ENCODE measurements around the gene RIMS3.

Gene RIMS3

GRCh38 chr1:40637470-40638007 is 27.9 kb downstream of the RIMS3 start:
- Histone ChIP-seq H3K27me3 (ENCODE audit: insufficient read depth, poor library complexity, severe bottlenecking) (no peaks in the 10 kb centered on the region), H3K4me1 (ENCODE audit: insufficient read depth, poor library complexity, severe bottlenecking) (peaks cover 8% of the 10 kb centered on the region), H3K4me3 (ENCODE audit: severe bottlenecking) (no peak overlapping the region), H3K36me3 (ENCODE audit: low read depth) (no peaks in the 10 kb centered on the region), H3K27ac (ENCODE audit: poor library complexity, severe bottlenecking) (no peak overlapping the region), H3K9me3 (ENCODE audit: severe bottlenecking) (no peaks in the 10 kb centered on the region)
- ATAC-seq (ENCODE audit: low read depth) (no peak), DNase-seq (ENCODE audit: low spot score) (no peak)
- TF ChIP-seq CTCF (IDR thresholded peaks at IDR 0.05; ENCODE audit: poor library complexity, severe bottlenecking) = no peak

GRCh38 chr1:40636777-40637176 is 28.7 kb downstream of the RIMS3 start:
- no peak for TF ChIP-seq CTCF (IDR thresholded peaks at IDR 0.05; ENCODE audit: poor library complexity, severe bottlenecking)
- no peak overlapping the region for H3K27ac ChIP-seq (ENCODE audit: poor library complexity, severe bottlenecking)
- ATAC-seq (ENCODE audit: low read depth) (no peak), DNase-seq (ENCODE audit: low spot score) (peak; percentile 23)
- H3K36me3 ChIP-seq (ENCODE audit: low read depth) = no peaks in the 10 kb centered on the region
- H3K9me3 ChIP-seq (ENCODE audit: severe bottlenecking) = no peaks in the 10 kb centered on the region
- H3K4me3 ChIP-seq (ENCODE audit: severe bottlenecking) = no peak overlapping the region
- H3K4me1 ChIP-seq (ENCODE audit: insufficient read depth, poor library complexity, severe bottlenecking) = peaks cover 8% of the 10 kb centered on the region
- H3K27me3 ChIP-seq (ENCODE audit: insufficient read depth, poor library complexity, severe bottlenecking) = no peaks in the 10 kb centered on the region

GRCh38 chr1:40635763-40636500 is 29.6 kb downstream of the RIMS3 start:
- no peaks in the 10 kb centered on the region for H3K9me3 ChIP-seq (ENCODE audit: severe bottlenecking)
- no peaks in the 10 kb centered on the region for H3K36me3 ChIP-seq (ENCODE audit: low read depth)
- H3K27ac ChIP-seq (ENCODE audit: poor library complexity, severe bottlenecking) = peak overlapping the region; percentile 50
- no peaks in the 10 kb centered on the region for H3K27me3 ChIP-seq (ENCODE audit: insufficient read depth, poor library complexity, severe bottlenecking)
- TF ChIP-seq CTCF (IDR thresholded peaks at IDR 0.05; ENCODE audit: poor library complexity, severe bottlenecking) = no peak
- ATAC-seq (ENCODE audit: low read depth) (no peak), DNase-seq (ENCODE audit: low spot score) (peak; percentile 27)
- no peak overlapping the region for H3K4me3 ChIP-seq (ENCODE audit: severe bottlenecking)
- H3K4me1 ChIP-seq (ENCODE audit: insufficient read depth, poor library complexity, severe bottlenecking) = peaks cover 8% of the 10 kb centered on the region

GRCh38 chr1:40634901-40635655 is 30.4 kb downstream of the RIMS3 start:
- peak; percentile 51; the same call in 1 of the 3 replicates for ATAC-seq (ENCODE audit: low read depth)
- Histone ChIP-seq H3K27me3 (ENCODE audit: insufficient read depth, poor library complexity, severe bottlenecking) (no peaks in the 10 kb centered on the region), H3K4me1 (ENCODE audit: insufficient read depth, poor library complexity, severe bottlenecking) (peaks cover 8% of the 10 kb centered on the region), H3K4me3 (ENCODE audit: severe bottlenecking) (no peak overlapping the region), H3K27ac (ENCODE audit: poor library complexity, severe bottlenecking) (peak overlapping the region; percentile 50), H3K36me3 (ENCODE audit: low read depth) (no peaks in the 10 kb centered on the region), H3K9me3 (ENCODE audit: severe bottlenecking) (no peaks in the 10 kb centered on the region)
- DNase-seq (ENCODE audit: low spot score) = no peak
- TF ChIP-seq CTCF (IDR thresholded peaks at IDR 0.05; ENCODE audit: poor library complexity, severe bottlenecking) = no peak

Data from RWPE2 (cell line).